NCI-H146 (cell line): ENCODE measurements around the gene ZFYVE16.
"Not testable (repeated sequence)": the region's sequence is repeated elsewhere in the genome, so short reads cannot be mapped to it uniquely, and the experiment has no call there.

Experiments used
- DNase-seq: peaks from one replicate; lab custom pipeline; 2025; lab: John Stamatoyannopoulos, UW

ZFYVE16 gene

DNA sequence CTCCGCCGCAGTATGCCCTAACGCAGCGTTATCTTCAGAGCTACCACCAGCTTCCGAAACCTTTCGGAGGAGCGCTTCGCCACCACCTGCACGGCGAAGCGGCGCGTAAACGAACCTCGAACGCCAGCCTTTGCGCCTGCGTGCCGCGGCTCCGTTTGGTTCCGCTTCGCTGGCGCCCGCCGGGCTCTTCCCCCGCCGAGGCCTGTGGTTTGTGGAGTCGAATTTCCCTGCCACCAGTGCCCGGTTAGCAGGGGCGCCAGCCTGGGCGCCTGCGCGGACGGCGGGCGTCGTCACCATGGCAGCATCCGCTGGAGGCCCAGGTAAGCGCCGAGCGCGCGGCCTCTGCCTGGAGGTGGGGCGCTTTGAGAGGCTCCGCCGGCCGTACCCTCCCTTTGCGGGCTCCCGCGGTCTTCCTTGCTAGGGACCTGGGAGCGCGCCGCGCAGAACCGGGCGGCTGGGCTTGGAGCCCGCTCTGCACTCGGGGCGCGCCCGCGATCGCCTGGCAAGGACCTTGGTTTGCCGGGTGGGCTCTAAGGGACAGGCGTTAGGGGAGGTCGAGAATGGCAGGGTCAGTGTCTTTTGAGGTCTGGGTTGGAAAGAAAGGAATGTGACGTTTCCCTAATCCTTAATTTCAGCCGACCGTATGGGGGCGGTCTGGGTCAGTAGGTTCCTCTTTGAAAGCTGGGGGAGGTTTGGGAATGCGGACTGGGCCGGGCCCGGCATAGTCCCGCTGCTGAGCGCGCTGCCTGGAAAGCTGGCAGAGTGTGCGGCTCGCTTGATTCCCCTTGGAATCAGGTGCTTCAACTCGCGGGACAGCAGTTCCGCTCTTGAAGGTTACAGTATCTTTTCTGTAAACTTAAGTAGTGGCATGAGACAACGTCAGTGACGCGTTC lies 80.2 kb downstream of the ZFYVE16 start, which contains the start of gene FAM151B:
TSS of gene FAM151B (plus strand) at position 272 of the 893 bp plus-strand sequence. CDS start at position 296, 24 bp downstream.
- peak; percentile 97 for DNase-seq

DNA sequence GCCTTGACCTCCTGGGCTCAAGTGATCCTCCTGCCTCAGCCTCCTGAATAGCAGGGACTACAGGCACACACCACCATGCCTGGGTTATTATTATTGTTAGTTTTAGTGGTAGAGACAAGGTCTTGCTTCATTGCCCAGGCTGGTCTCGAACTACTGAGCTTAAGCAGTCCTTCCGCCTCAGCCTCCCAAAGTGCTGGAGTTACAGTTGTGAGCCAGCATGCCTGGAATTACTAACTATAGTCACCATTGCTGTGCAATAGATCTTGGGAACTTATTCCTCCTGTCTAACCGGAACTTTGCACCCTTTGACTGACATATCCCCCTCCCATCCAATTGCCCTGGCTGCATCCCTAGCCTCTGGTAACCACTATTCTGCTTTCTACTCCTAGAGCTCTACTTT lies 83.4 kb downstream of the ZFYVE16 start:
- no peak for DNase-seq

DNA sequence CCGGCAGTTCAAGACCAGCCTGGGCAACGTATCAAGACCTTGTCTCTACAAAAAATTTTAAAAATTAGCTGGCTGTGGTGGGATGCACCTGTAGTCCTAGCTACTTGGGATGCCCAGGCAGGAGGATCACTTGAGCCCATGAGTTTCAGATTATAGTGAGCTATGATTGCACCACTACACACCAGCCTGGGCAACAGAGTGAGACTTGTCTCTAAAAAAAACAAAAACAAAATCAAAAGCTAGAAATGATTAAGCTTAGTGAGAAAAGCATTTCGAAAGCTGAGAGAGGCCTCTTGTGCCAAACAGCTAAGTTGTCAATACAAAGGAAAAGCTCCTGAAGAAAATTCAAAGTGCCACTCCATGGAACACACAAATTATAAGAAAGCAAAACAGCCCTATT lies 84.9 kb downstream of the ZFYVE16 start:
- DNase-seq: no peak

DNA sequence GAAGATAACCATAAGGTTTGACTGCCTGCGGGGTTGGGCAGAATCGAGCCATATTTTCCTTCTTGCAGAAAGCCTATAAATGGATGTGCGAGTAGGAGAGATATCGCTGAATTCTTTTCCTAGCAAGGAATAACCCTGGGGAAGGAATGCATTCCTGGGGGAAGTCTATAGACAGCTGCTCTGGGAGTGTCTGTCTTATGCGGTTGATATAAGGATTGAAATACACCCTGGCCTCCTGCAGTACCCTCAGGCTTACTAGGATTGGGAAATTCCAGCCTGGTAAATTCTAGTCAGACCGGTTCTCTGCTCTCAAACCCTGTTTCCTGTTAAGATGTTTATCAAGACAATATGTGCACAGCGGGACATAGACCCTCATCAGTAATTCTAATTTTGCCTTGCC lies 85.6 kb downstream of the ZFYVE16 start:
- not testable (repeated sequence) for DNase-seq

DNA sequence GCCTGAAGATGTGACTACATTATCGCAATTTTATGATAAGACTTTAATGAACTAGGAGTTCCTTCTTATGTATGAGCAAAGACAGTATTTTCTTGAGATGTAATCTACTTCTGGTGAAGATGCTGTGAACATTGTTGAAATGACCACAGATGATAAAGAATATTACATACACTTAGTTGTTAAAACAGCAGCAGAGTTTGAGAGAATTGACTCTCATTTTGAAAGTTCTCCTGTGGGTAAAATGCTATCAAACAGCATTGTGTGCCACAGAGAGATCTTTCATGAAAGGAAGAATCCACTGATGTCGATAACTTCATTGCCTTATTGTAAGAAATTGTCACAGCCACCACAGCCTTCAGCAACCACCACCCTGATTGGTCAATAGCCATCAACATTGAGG lies 88.0 kb downstream of the ZFYVE16 start:
- no peak for DNase-seq

DNA sequence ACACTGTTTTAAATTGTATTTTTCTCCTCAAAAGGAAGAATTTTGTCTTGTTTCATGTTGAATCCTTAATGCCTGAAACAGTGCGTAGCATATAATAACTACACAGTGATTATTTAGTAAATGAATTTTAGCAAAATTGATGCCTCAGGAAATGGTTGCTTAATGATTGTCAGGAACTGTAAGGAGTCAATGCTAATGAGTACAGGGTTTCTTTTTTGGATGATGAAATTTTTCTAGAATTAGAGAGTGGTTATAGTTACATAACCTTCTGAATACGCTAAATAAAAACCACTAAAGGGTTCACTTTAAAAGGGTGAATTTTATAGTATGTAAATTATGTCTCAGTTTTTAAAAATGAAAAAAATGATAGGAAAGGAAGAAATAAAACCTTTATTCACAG lies 94.9 kb downstream of the ZFYVE16 start:
- DNase-seq: no peak

DNA sequence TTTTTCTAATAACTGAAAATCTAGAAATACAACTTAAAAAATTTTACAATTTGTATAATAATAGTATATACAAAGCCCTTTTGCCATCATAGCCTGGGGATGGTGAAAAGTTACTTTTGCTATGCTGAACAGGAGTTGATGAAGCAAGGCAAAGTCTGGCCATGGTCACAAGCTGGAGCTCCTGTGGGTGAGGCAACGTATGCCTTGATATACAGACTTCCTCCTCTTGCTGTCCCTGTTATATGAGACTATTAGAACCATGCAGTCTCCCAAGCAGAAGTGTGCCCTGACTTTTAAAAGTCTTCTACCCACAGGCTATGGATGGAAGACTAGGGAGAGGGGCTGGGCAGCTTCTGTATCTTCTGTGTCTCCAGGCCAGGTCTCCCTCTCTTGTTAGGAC lies 95.8 kb downstream of the ZFYVE16 start:
- DNase-seq: no peak

DNA sequence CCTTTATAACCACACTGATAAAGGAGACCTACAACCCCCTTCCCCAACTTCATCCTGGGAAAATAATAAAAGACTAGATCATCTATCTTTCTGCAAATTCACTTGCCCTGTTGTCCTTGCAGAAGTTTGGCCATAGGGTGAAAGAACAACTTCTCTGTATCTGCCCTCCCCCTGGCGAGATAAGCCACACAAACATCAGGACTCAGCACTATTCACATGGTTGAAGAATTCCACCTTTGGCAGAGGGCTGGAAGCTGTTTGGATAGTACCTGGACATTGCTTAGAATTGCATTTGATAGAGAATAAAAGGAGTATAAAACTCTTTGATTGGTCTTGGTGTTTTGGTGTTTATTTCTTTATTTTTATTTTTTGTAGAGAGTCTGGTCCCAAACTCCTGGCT lies 97.0 kb downstream of the ZFYVE16 start:
- no peak for DNase-seq

DNA sequence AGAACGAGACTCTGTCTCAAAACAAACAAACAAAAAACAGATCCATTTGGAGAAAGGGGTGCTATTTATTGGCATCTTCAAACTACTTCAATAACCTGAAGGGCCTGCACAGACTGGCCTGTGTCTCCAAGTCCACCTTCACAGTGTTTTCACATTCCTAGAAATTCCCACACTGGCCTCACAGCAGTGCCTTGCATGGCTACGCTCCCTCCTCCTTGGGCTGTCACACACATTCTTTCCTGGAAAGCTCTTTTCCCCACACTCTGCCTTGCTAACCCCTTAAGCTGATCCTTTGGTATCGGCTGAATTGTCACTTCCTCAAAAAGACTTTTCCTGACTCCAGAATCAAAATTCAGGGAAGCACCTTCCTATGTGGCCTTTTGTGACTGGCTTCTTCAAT lies 99.8 kb downstream of the ZFYVE16 start:
- no peak for DNase-seq

DNA sequence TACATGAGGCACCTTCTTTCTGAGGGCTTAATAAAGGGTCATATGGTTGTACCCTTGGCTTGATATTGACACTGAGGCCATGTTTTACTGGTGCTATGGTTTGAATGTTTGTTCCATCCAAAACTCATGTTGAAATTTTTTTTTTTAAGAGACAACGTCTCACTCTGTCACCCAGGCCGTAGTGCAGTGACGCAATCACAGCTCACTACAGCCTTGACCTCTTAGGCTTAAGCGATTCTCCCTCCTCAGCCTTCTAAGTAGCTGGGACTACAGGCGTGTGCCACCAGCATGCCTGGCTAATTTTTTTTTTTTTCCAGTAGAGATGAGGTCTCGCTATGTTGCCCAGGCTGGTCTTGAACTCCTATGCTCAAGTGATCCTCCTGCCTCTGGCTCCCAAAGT lies 101.0 kb downstream of the ZFYVE16 start:
- DNase-seq: no peak

DNA sequence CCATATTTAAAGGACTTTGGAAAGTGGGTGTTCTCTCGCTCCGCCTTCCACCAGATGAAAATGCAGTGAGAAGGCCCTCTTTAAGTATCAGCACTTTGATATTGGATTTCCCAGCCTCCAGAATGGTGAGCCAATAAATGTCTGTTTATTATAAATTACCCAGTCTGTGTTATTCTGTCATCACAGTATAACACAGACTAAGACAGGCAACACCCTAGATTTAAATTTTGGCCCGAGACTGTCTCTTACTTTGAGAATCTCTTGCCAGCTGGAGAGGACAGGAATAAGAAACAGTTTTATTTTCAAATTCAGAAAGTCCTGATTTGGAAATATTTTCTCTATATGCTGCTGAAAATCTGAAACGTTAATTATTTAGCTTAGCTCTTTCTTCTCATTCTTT lies 101.5 kb downstream of the ZFYVE16 start:
- no peak for DNase-seq

DNA sequence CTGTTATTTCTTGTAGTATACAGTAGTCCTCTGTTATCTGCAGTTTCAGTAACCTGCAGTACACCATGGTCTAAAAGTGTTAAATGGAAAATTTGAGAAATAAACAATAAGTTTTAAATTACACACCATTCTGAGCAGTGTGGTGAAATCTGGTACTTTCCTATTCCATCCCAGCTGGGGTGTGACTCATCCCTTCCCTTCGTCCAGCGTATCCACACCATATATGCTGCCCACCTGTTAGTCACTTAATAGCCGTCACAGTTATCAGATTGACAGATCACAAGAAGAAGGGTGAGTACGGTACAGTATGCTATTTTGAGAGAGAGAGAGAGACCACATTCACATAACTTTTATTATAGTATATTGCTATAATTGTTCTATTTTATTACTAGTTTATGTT lies 109.0 kb downstream of the ZFYVE16 start:
- DNase-seq: no peak
